Effector memory CD4-positive, alpha-beta T cell (primary cell): ENCODE measurements around the gene CCDC88C.

Experiments
- DNase-seq, 3 donors: peaks; one replicate each; pipeline ENCODE4 v3.0.0-alpha.2; 2020
- H3K27ac ChIP-seq: 2 replicates; pipeline ENCODE4 v1.7.0; 2013; ENCODE audit warnings: mild to moderate bottlenecking, low read length, moderate library complexity; ENCODE audit not compliant: insufficient read depth, poor library complexity, severe bottlenecking
- H3K27me3 ChIP-seq: replicated peaks from 2 replicates; pipeline ENCODE4 v1.7.0; 2013; ENCODE audit warnings: mild to moderate bottlenecking, low read length; ENCODE audit not compliant: insufficient read depth, control insufficient read depth, poor library complexity, severe bottlenecking
- H3K36me3 ChIP-seq: 2 replicates; pipeline ENCODE4 v1.7.0; 2013; ENCODE audit warnings: mild to moderate bottlenecking, low read length, moderate library complexity; ENCODE audit not compliant: control insufficient read depth, insufficient read depth
- H3K4me1 ChIP-seq: 2 replicates; pipeline ENCODE4 v1.7.0; 2013; ENCODE audit warnings: low read length, mild to moderate bottlenecking; ENCODE audit not compliant: control insufficient read depth, insufficient read depth, poor library complexity, severe bottlenecking
- H3K4me3 ChIP-seq: 2 replicates; pipeline ENCODE4 v1.7.0; 2013; ENCODE audit warnings: low read length, low read depth, mild to moderate bottlenecking; ENCODE audit not compliant: insufficient read depth, poor library complexity, severe bottlenecking
- H3K9me3 ChIP-seq: 2 replicates; pipeline ENCODE4 v1.7.0; 2013; ENCODE audit warnings: mild to moderate bottlenecking, low read length, moderate library complexity; ENCODE audit not compliant: control insufficient read depth

The CCDC88C gene

GRCh38 chr14:91330096-91330696 lies 87.4 kb downstream of the CCDC88C start:
- H3K36me3 ChIP-seq, result peaks cover 74% of the 10 kb centered on the region
- no peak overlapping the region for H3K4me3 ChIP-seq
- peak overlapping the region; percentile 61 for H3K27ac ChIP-seq
- no peaks in the 10 kb centered on the region for H3K27me3 ChIP-seq
- H3K9me3 ChIP-seq, result no peaks in the 10 kb centered on the region
- no peak for DNase-seq
- H3K4me1 ChIP-seq, result peaks cover 38% of the 10 kb centered on the region

- no peak for DNase-seq
- Histone ChIP-seq H3K4me1 (peaks cover 44% of the 10 kb centered on the region), H3K27ac (peak overlapping the region; percentile 54), H3K9me3 (no peaks in the 10 kb centered on the region), H3K27me3 (no peaks in the 10 kb centered on the region), H3K36me3 (peaks cover 73% of the 10 kb centered on the region), H3K4me3 (no peak overlapping the region)
Observed at GRCh38 chr14:91329486-91330014, 88.1 kb downstream of the CCDC88C start.

GRCh38 chr14:91328313-91329050 lies 89.1 kb downstream of the CCDC88C start:
- peaks cover 53% of the 10 kb centered on the region for H3K4me1 ChIP-seq
- H3K27ac ChIP-seq, result peak overlapping the region; percentile 54

GRCh38 chr14:91327661-91328312 lies 89.8 kb downstream of the CCDC88C start:
- no peaks in the 10 kb centered on the region for H3K9me3 ChIP-seq
- H3K4me1 ChIP-seq, result peaks cover 55% of the 10 kb centered on the region
- no peaks in the 10 kb centered on the region for H3K27me3 ChIP-seq
- DNase-seq, result no peak
- peaks cover 61% of the 10 kb centered on the region for H3K36me3 ChIP-seq
- H3K27ac ChIP-seq, result peak overlapping the region; percentile 40
- H3K4me3 ChIP-seq, result no peak overlapping the region

More at GRCh38 chr14:91328313-91329050, 89.1 kb downstream of the CCDC88C start:
- H3K4me3 ChIP-seq, result no peak overlapping the region
- no peak for DNase-seq
- no peaks in the 10 kb centered on the region for H3K9me3 ChIP-seq
- no peaks in the 10 kb centered on the region for H3K27me3 ChIP-seq
- peaks cover 66% of the 10 kb centered on the region for H3K36me3 ChIP-seq

GRCh38 chr14:91327250-91327595 lies 90.4 kb downstream of the CCDC88C start:
- no peaks in the 10 kb centered on the region for H3K27me3 ChIP-seq
- peaks cover 58% of the 10 kb centered on the region for H3K36me3 ChIP-seq
- no peak overlapping the region for H3K4me3 ChIP-seq
- peaks cover 52% of the 10 kb centered on the region for H3K4me1 ChIP-seq
- DNase-seq, result no peak
- no peak overlapping the region for H3K27ac ChIP-seq
- H3K9me3 ChIP-seq, result no peaks in the 10 kb centered on the region

- DNase-seq, result no peak
- Histone ChIP-seq H3K36me3 (peaks cover 63% of the 10 kb centered on the region), H3K27me3 (no peaks in the 10 kb centered on the region), H3K4me3 (no peak overlapping the region), H3K27ac (peak overlapping the region; percentile 93), H3K9me3 (no peaks in the 10 kb centered on the region), H3K4me1 (peaks cover 46% of the 10 kb centered on the region)
Observed at GRCh38 chr14:91326514-91327249, 90.9 kb downstream of the CCDC88C start.

GRCh38 chr14:91324606-91325575 lies 92.7 kb downstream of the CCDC88C start:
- H3K36me3 ChIP-seq, result peaks cover 77% of the 10 kb centered on the region
- H3K27me3 ChIP-seq, result no peaks in the 10 kb centered on the region
- peak overlapping the region; percentile 33 for H3K4me3 ChIP-seq
- peaks cover 36% of the 10 kb centered on the region for H3K4me1 ChIP-seq
- no peaks in the 10 kb centered on the region for H3K9me3 ChIP-seq
- no peak for DNase-seq
- peak overlapping the region; percentile 93 for H3K27ac ChIP-seq

GRCh38 chr14:91323671-91324605 lies 93.7 kb downstream of the CCDC88C start:
- Histone ChIP-seq H3K27ac (peak overlapping the region; percentile 93), H3K27me3 (no peaks in the 10 kb centered on the region), H3K36me3 (peaks cover 69% of the 10 kb centered on the region), H3K4me3 (peak overlapping the region; percentile 33), H3K9me3 (no peaks in the 10 kb centered on the region), H3K4me1 (peaks cover 40% of the 10 kb centered on the region)
- DNase-seq, result peak; percentile 84 to 91 (median 86)
